K562 (cell line): ENCODE measurements around the gene ACTA2. TPM values are rescaled to one million over a fixed set of nuclear protein-coding genes. Genes with fewer than 3 reads are reported as not detected.

Source experiments
- ATAC-seq: fragments of 200-7000 bp; cut with Tn5 transposase; 3 replicates; pipeline ENCODE4 v1.9.1; 2020; ENCODE audit warnings: moderate library complexity
- BruUV-seq: library from RNA; stranded (reverse); fragments of 400-500 nt; replicated peaks from 2 replicates; lab custom pipeline; 2021; lab: Mats Ljungman, UMichigan
- CTCF ChIA-PET: fragments of 300-600 bp; formaldehyde crosslinking; extraction: SDS; loops from one replicate; lab custom pipeline; 2021; ENCODE audit warnings: low intra/inter-chr PET ratio; lab: Yijun Ruan, JAX
- POLR2A ChIA-PET: fragments of 300-600, 350-650 bp; sonication (Branson Sonifier 250); formaldehyde crosslinking; extraction: SDS; loops from one replicate; lab custom pipeline; 2021; ENCODE audit warnings: antibody characterized with exemption, inconsistent platforms; lab: Yijun Ruan, JAX
- DNase-seq, 4 experiments: peaks; one replicate each; pipeline versions ENCODE4 v3.0.0 to v3.0.0-alpha.2; 2011 to 2018; ENCODE audit warnings: low spot score in 3 of 4, mixed read lengths in 3 of 4; ENCODE audit errors: extremely low read depth in 1 of 4
- FAIRE-seq: peaks from 2 replicates; lab custom pipeline; 2011; peaks lifted over from hg19 to GRCh38; lab: Jason Lieb, UNC
- H2AFZ ChIP-seq: 2 replicates; pipeline ENCODE4 v1.6.0; 2011; ENCODE audit warnings: low read depth, low read length, control low read depth, inconsistent platforms
- H3K27ac ChIP-seq: fragments of 200-600 bp; 3 replicates; pipeline ENCODE4 v1.8.0; 2011; ENCODE audit warnings: low read depth, mild to moderate bottlenecking, control low read depth, inconsistent platforms, low read length, moderate library complexity, mixed read lengths; ENCODE audit errors: extremely low read depth
- H3K27me3 ChIP-seq, 2 experiments: fragments of 300-600 bp in 1 of 2; 2 replicates in 1 of 2; 3 replicates in 1 of 2; pipeline versions ENCODE4 v1.6.0 to v1.8.0; 2011; ENCODE audit warnings: inconsistent platforms in 2 of 2, low read length in 2 of 2, mild to moderate bottlenecking in 1 of 2, mixed read lengths in 1 of 2, moderate library complexity in 1 of 2; ENCODE audit not compliant: control insufficient read depth in 2 of 2, insufficient read depth in 2 of 2
- H3K36me3 ChIP-seq: fragments of 300-600 bp; 3 replicates; pipeline ENCODE4 v1.8.0; 2011; ENCODE audit warnings: mild to moderate bottlenecking, low read length, inconsistent platforms; ENCODE audit not compliant: control insufficient read depth, insufficient read depth
- H3K4me1 ChIP-seq, 2 experiments: fragments of 200-600 bp in 1 of 2; replicated peaks in 1 of 2; 2 replicates in 1 of 2; 3 replicates in 1 of 2; pipeline versions ENCODE4 v1.5.1 to v1.8.0; 2011; ENCODE audit warnings: inconsistent platforms in 2 of 2, low read length in 2 of 2, mild to moderate bottlenecking in 1 of 2, mixed read lengths in 1 of 2, moderate library complexity in 1 of 2; ENCODE audit not compliant: control insufficient read depth in 2 of 2, insufficient read depth in 2 of 2
- H3K4me2 ChIP-seq: 2 replicates; pipeline ENCODE4 v1.6.1; 2011; ENCODE audit warnings: low read length, control low read depth, inconsistent platforms, mixed read lengths; ENCODE audit not compliant: insufficient read depth
- H3K4me3 ChIP-seq: fragments of 200-600 bp; sonication (generic), shearing (Covaris generic); 2 replicates; pipeline ENCODE4 v1.5.1; 2016; ENCODE audit warnings: control low read depth, inconsistent platforms
- H3K79me2 ChIP-seq: fragments of 200-600 bp; 3 replicates; pipeline ENCODE4 v1.8.0; 2011; ENCODE audit warnings: low read length, inconsistent platforms; ENCODE audit not compliant: control insufficient read depth, insufficient read depth
- H3K9ac ChIP-seq, 2 experiments: 2 replicates each; pipeline versions ENCODE4 v1.6.0 to v1.6.1; 2011; ENCODE audit warnings: low read depth in 2 of 2, low read length in 2 of 2, control low read depth in 1 of 2, inconsistent platforms in 1 of 2, mild to moderate bottlenecking in 1 of 2, mixed read lengths in 1 of 2; ENCODE audit not compliant: insufficient read depth in 1 of 2
- H3K9me1 ChIP-seq: one replicate; pipeline ENCODE4 v1.6.0; 2011; ENCODE audit warnings: inconsistent platforms, mild to moderate bottlenecking, low read length, moderate library complexity; ENCODE audit not compliant: control insufficient read depth, insufficient read depth
- H3K9me3 ChIP-seq: replicated peaks from 2 replicates; pipeline ENCODE4 v1.5.1; 2011; ENCODE audit warnings: low read depth, low read length, inconsistent platforms; ENCODE audit not compliant: control insufficient read depth, insufficient read depth
- H4K20me1 ChIP-seq: replicated peaks from 2 replicates; pipeline ENCODE4 v1.6.1; 2011; ENCODE audit warnings: low read length, inconsistent platforms, mixed read lengths; ENCODE audit not compliant: control insufficient read depth, insufficient read depth
- CEBPB ChIP-seq: fragments of 450-650 bp; IDR thresholded peaks from 2 replicates; pipeline ENCODE4 v1.6.1; 2016; ENCODE audit warnings: missing genetic modification characterization, missing compliant biosample characterization
- CTCF ChIP-seq, 3 experiments: IDR thresholded peaks in 2 of 3; conservative IDR thresholded peaks in 1 of 3; 2 replicates each; pipeline ENCODE4 v1.5.1; 2011 to 2012; ENCODE audit warnings: low read length in 3 of 3, mild to moderate bottlenecking in 3 of 3, control low read depth in 2 of 3, improper control_type of control experiment in 1 of 3, inconsistent platforms in 1 of 3, low read depth in 1 of 3, mixed read lengths in 1 of 3, moderate library complexity in 1 of 3; ENCODE audit not compliant: insufficient read depth in 2 of 3
- RAD21 ChIP-seq, 2 experiments: fragments of 250-450 bp in 1 of 2; fragments of 450-650 bp in 1 of 2; sonication (Bioruptor Pico) in 1 of 2; formaldehyde crosslinking in 1 of 2; IDR thresholded peaks in 1 of 2; conservative IDR thresholded peaks in 1 of 2; 2 replicates each; pipeline versions ENCODE4 v1.4.0 to v1.8.0; 2020 to 2022; ENCODE audit warnings: mild to moderate bottlenecking in 2 of 2, moderate library complexity in 1 of 2
- REST ChIP-seq, 2 experiments: fragments of 450-650 bp; formaldehyde crosslinking in 1 of 2; IDR thresholded peaks; 2 replicates each; pipeline versions ENCODE4 v1.4.0 to v1.6.1; 2014 to 2020; ENCODE audit warnings: mild to moderate bottlenecking in 2 of 2, borderline replicate concordance in 1 of 2, low read depth in 1 of 2
- SMC3 ChIP-seq: conservative IDR thresholded peaks from 2 replicates; pipeline ENCODE4 v1.6.1; 2011; ENCODE audit warnings: low read depth, low read length, improper control_type of control experiment; ENCODE audit not compliant: insufficient read depth
- ZNF398 ChIP-seq: fragments of 250-450 bp; sonication (Bioruptor Pico); IDR thresholded peaks from 2 replicates; pipeline ENCODE4 v1.8.0; 2021; ENCODE audit warnings: moderate library complexity, mild to moderate bottlenecking, inconsistent platforms
- WGBS: fragments of 100-300 bp; shearing (Covaris generic); methylation state at CpG from one replicate; pipeline ENCODE4 v1.1.6; 2016; ENCODE audit warnings: low coverage, mixed read lengths; ENCODE audit not compliant: insufficient coverage; ENCODE audit errors: missing lambda C conversion rate; 5-methylcytosine and 5-hydroxymethylcytosine counted together
- in situ Hi-C: fragments of 300-500 bp; cut with MboI; formaldehyde crosslinking; loops from 4 replicates; pipeline ENCODE4 v1.15.0; 2018; ENCODE audit warnings: inconsistent platforms, mixed read lengths
- intact Hi-C: fragments of 100-400 bp; cut with micrococcal nuclease; formaldehyde crosslinking; loops from 2 replicates; pipeline ENCODE4 v1.14.2; 2022
- polyA plus RNA-seq, 8 experiments: library from polyadenylated mRNA; depleted of rRNA in 4 of 8; stranded (reverse) in 5 of 8; unstranded in 3 of 8; fragments of >200 nt; fragmentation: Nextera tagmentation in 2 of 8; fragmentation: Illumina TruSeq in 1 of 8; extraction: Ambion mirVana in 2 of 8; extraction: Trizol in 1 of 8; gene quantifications; 2 replicates each; pipeline versions ENCODE4 v1.2.1 to v1.2.3, GENCODE V29; 2011 to 2014; ENCODE audit warnings: inconsistent platforms in 1 of 8, missing spikeins in 1 of 8
- total RNA-seq, 7 experiments: library from RNA; depleted of rRNA in 6 of 7; stranded (reverse); fragments of >200 nt in 6 of 7; fragmentation: Illumina TruSeq in 2 of 7; extraction: Trizol in 2 of 7; gene quantifications; 2 replicates each; pipeline versions ENCODE4 v1.2.1 to v1.2.3, GENCODE V29; 2011 to 2021; ENCODE audit warnings: low replicate concordance in 1 of 7

ACTA2 gene
- total and polyA plus RNA-seq, 9 of the 15 experiments (the other 6 are each of a cell fraction or from before 2014, with no cell fraction given): 0.15 to 1.0 (median 0.38) TPM; not detected in 3

- H3K9me1 ChIP-seq: no peaks in the 10 kb centered on the region
- WGBS: 0% methylated on average over 12 of the region's 17 CpGs
- no peaks in the 10 kb centered on the region for H3K79me2 ChIP-seq
- H3K4me1 ChIP-seq: no peaks in the 10 kb centered on the region
- no peak overlapping the region for H3K9ac ChIP-seq
- intact Hi-C loops: loop anchor here (1.0 to 2.0 kb wide), 2 partner anchors 52 to 278 kb away; no protein-coding TSS in a partner anchor
- CTCF ChIA-PET: interaction anchor here (0.6 to 3.4 kb wide), 6 partner anchors 52 to 282 kb away, joined by 3 to 42 read pairs (median 8); no protein-coding TSS in a partner anchor
- no peaks in the 10 kb centered on the region for H3K27me3 ChIP-seq
- FAIRE-seq: peak; percentile 81
- no peaks in the 10 kb centered on the region for H3K36me3 ChIP-seq
- H3K9me3 ChIP-seq: no peaks in the 10 kb centered on the region
- H3K4me3 ChIP-seq: no peak overlapping the region
- peak; percentile 91 for ATAC-seq
- no TSS peak for BruUV-seq
- in situ Hi-C loops: no loop called here
- DNase-seq: peak; percentile 41 to 62 (median 57)
- H3K4me2 ChIP-seq: peak overlapping the region; percentile 49
- peak overlapping the region; percentile 75 for H2AFZ ChIP-seq
- no peaks in the 10 kb centered on the region for H4K20me1 ChIP-seq
- POLR2A ChIA-PET: no interaction called here
- H3K27ac ChIP-seq: no peak overlapping the region
- peak; percentile 55; the same call in 1 of the 2 replicates for TF ChIP-seq REST (IDR thresholded peaks at IDR 0.05; ENCODE audit: borderline replicate concordance)
- TF ChIP-seq REST (CRISPR knock-in tag; IDR thresholded peaks at IDR 0.05; ENCODE audit: low read depth): no peak
- TF ChIP-seq RAD21 (CRISPR knock-in tag; conservative IDR thresholded peaks at IDR 0.05 in 1 of 2, IDR thresholded peaks at IDR 0.05 in 1 of 2): peak; percentile 70 to 87
- TF ChIP-seq CEBPB (tag): 0 out of 2 replicates have a peak, but pooled peaks have one; percentile 10
- TF ChIP-seq CTCF (IDR thresholded peaks at IDR 0.05 in 2 of 3, conservative IDR thresholded peaks at IDR 0.05 in 1 of 3; ENCODE audit: insufficient read depth in 2 of 3, low read depth in 1 of 3, low read length in 3 of 3): peak; percentile 66 to 72 (median 71)
- TF ChIP-seq ZNF398: no peak
- peak; percentile 34 for TF ChIP-seq SMC3
Measured at GRCh38 chr10:88934900-88935672, 17.5 kb downstream of the ACTA2 start.
